ENCODE results near the gene NIPBL.

The NIPBL gene

DNA sequence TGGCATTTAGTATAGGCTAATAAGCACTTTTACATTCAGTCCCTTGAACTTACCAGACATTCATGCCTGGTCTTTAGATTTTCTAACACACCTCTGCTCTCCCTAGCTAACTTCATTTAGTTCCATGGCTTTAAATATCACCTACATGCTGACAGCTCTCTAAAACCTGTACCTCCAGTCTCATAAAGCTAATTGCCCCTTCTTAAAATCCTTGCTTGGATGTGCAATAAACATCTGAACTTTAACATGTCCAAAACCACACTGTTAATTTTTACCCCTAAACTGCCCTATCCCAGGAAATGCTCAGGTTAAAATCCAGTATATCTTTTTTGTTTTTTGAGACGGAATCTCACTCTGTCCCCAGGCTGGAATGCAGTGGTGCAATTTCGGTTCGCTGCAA lies 232.8 kb downstream of the NIPBL start:
- TF ChIP-seq, protein P1, sequence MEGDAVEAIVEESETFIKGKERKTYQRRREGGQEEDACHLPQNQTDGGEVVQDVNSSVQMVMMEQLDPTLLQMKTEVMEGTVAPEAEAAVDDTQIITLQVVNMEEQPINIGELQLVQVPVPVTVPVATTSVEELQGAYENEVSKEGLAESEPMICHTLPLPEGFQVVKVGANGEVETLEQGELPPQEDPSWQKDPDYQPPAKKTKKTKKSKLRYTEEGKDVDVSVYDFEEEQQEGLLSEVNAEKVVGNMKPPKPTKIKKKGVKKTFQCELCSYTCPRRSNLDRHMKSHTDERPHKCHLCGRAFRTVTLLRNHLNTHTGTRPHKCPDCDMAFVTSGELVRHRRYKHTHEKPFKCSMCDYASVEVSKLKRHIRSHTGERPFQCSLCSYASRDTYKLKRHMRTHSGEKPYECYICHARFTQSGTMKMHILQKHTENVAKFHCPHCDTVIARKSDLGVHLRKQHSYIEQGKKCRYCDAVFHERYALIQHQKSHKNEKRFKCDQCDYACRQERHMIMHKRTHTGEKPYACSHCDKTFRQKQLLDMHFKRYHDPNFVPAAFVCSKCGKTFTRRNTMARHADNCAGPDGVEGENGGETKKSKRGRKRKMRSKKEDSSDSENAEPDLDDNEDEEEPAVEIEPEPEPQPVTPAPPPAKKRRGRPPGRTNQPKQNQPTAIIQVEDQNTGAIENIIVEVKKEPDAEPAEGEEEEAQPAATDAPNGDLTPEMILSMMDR (IDR thresholded peaks at IDR 0.05; ENCODE audit: unreplicated experiment in 3 of 3), result no peak
- no peak overlapping the region for H3K4me3 Mint-ChIP-seq
- peaks cover 85% of the 10 kb centered on the region for H3K36me3 Mint-ChIP-seq (ENCODE audit: low read depth)
- no peaks in the 10 kb centered on the region for H3K4me1 Mint-ChIP-seq
- no peaks in the 10 kb centered on the region for H3K9me3 Mint-ChIP-seq
- H3K27me3 Mint-ChIP-seq (ENCODE audit: low read depth), result no peaks in the 10 kb centered on the region
- H3K27ac Mint-ChIP-seq, result no peak overlapping the region

DNA sequence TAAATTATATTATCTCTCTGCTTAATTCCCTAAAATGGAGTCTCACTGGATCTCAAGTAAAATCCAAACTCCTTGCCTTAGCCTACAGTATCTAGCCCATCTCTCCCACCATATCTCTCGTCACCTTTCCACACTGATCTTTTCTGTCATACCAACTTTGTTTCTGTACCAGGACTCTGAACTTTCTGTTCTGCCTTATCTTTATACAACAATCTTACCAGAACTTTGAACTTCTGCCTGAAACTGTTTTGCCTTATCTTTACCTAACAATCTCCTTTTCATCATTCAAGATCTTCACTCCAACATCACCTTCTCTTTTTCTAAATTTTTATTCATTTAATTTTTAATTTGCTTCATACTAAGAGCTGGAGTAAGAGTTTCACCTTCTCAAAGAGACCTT lies 233.6 kb downstream of the NIPBL start:
- TF ChIP-seq, protein P1 (IDR thresholded peaks at IDR 0.05; ENCODE audit: unreplicated experiment in 3 of 3), result no peak
- peaks cover 83% of the 10 kb centered on the region for H3K36me3 Mint-ChIP-seq (ENCODE audit: low read depth)
- H3K9me3 Mint-ChIP-seq, result no peaks in the 10 kb centered on the region
- no peaks in the 10 kb centered on the region for H3K4me1 Mint-ChIP-seq
- H3K4me3 Mint-ChIP-seq, result no peak overlapping the region
- no peaks in the 10 kb centered on the region for H3K27me3 Mint-ChIP-seq (ENCODE audit: low read depth)
- no peak overlapping the region for H3K27ac Mint-ChIP-seq

DNA sequence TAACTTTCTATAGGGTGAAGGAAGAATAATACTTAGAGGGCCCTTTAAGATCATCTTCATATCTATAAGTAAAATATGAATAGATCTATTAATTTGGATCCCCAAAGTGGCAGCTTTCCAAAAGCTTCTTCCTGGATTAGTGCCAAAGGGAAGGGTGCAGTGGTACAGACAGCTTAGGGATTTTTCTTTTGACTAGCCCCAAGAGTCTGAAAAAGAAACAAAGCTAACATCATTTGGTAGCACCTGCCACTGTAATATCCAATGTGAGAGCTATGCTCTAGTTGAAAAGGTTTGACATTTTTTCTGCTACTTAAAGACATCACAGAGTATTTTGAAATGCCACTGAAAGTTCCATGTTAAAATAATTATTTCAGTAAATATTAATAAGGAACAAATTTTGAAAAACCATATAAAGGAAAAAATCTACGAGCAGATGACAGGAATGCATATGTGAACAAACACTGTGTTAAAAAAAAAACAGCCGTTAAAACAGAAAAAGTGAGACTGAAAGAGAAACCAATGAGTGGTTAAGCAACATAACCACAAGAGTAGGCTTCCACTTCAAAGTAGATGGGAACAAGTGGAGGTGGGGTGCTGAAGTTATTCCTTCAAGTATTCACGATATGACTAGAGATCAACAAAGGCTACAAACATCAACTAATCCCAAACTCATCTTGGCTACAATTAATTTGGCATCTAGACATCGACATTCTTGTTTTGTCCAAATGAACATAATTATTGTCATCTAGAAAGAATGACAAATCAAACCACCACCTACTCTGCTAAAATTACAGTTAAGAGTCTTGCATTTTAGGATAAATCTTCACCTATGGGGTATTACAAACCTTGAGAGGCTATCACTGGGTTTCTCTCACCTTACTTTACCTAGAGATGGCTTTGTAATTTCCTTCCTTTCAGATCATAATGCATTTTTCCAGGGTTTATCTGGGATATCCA lies 235.1 kb downstream of the NIPBL start:
- TF ChIP-seq, protein P1 (IDR thresholded peaks at IDR 0.05; ENCODE audit: unreplicated experiment in 3 of 3), result no peak

DNA sequence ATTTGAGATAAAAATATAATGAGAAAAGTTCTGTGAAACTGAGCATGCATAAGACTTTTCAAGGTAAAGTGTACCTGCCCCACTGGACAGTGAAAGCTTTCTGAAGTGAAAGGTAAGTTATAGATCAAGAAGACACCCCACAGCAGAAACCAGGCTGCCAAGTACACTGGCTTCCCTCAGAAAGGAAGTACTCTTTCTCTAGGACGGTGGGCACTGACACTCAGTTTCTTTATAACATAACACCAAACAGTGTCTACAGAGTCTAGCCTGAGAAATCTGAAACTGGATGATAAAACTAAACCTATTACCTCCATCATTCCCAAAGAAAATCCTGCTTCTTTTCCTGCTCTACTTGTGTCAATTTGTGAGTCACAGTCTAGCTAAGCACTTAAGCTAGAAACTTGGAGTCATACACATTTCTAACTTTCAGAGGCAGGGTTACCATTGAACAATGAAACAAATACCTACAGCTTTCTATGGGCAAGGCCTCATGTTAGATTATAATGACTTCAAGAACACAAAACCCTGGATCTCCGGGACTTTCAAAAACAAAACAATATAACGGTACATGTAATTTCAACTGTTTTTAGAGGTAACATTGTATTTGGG lies 235.9 kb downstream of the NIPBL start:
- H3K9me3 Mint-ChIP-seq, result no peaks in the 10 kb centered on the region

More for the DNA sequence above, 235.1 kb downstream of the NIPBL start:
- no peaks in the 10 kb centered on the region for H3K4me1 Mint-ChIP-seq
- H3K4me3 Mint-ChIP-seq, result no peak overlapping the region
- H3K9me3 Mint-ChIP-seq, result no peaks in the 10 kb centered on the region
- peaks cover 78% of the 10 kb centered on the region for H3K36me3 Mint-ChIP-seq (ENCODE audit: low read depth)
- H3K27ac Mint-ChIP-seq, result no peak overlapping the region
- no peaks in the 10 kb centered on the region for H3K27me3 Mint-ChIP-seq (ENCODE audit: low read depth)

More for the DNA sequence above, 235.9 kb downstream of the NIPBL start:
- H3K36me3 Mint-ChIP-seq (ENCODE audit: low read depth), result peaks cover 78% of the 10 kb centered on the region
- no peaks in the 10 kb centered on the region for H3K27me3 Mint-ChIP-seq (ENCODE audit: low read depth)
- no peak overlapping the region for H3K27ac Mint-ChIP-seq
- no peaks in the 10 kb centered on the region for H3K4me1 Mint-ChIP-seq
- no peak overlapping the region for H3K4me3 Mint-ChIP-seq
- TF ChIP-seq, protein P1 (IDR thresholded peaks at IDR 0.05; ENCODE audit: unreplicated experiment in 3 of 3), result no peak

Data from nephron (organoid).